Tibial nerve (tissue), 3 donors: ENCODE data around the gene PAPPA.

Source experiments
- POLR2A ChIP-seq, 2 donors: fragments of 450-650 bp; IDR thresholded peaks; one replicate each; pipeline ENCODE4 v1.6.1; 2017; ENCODE audit warnings: antibody characterized with exemption in 2 of 2, mild to moderate bottlenecking in 2 of 2, moderate library complexity in 2 of 2
- TF ChIP-seq, protein P1 (sequence below), 5 experiments: fragments of 200-600 bp in 3 of 5; fragments of 450-650 bp in 2 of 5; sonication (generic) in 3 of 5; IDR thresholded peaks; one replicate each; pipeline ENCODE4 v1.5.1; 2016 to 2019; ENCODE audit warnings: antibody characterized with exemption in 5 of 5, mild to moderate bottlenecking in 3 of 5, moderate library complexity in 2 of 5

DNA sequence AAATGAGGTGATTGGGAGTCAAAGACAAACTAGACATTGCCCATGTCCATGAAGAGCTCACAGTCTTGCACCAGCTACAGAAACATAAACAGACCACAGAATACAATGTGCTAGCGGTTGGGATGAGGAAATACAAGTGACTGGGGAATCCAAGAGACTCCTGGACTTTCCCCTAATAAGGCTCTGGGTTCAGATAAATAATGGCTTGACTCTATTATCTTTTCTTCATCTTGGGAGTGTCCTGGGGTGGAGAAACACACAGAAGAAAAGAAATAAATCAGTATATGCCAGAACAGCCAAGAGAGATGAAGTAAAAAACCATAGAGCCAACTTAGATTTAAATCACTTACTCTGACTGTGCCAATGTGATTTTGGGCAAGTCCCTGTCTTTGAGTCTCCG lies 227.8 kb downstream of the PAPPA start:
- no peak for TF ChIP-seq POLR2A (IDR thresholded peaks at IDR 0.05)
- TF ChIP-seq, protein P1, sequence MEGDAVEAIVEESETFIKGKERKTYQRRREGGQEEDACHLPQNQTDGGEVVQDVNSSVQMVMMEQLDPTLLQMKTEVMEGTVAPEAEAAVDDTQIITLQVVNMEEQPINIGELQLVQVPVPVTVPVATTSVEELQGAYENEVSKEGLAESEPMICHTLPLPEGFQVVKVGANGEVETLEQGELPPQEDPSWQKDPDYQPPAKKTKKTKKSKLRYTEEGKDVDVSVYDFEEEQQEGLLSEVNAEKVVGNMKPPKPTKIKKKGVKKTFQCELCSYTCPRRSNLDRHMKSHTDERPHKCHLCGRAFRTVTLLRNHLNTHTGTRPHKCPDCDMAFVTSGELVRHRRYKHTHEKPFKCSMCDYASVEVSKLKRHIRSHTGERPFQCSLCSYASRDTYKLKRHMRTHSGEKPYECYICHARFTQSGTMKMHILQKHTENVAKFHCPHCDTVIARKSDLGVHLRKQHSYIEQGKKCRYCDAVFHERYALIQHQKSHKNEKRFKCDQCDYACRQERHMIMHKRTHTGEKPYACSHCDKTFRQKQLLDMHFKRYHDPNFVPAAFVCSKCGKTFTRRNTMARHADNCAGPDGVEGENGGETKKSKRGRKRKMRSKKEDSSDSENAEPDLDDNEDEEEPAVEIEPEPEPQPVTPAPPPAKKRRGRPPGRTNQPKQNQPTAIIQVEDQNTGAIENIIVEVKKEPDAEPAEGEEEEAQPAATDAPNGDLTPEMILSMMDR (IDR thresholded peaks at IDR 0.05) = no peak
